ENCODE data around the gene PRKG1. TPM values are rescaled to one million over a fixed set of nuclear protein-coding genes. Genes with fewer than 3 reads are reported as not detected.

PRKG1 gene
- total RNA-seq, 1 donor from 2014 or later: not detected

- intact Hi-C loops (cut with micrococcal nuclease): no loop called here
These were observed 890.3 kb downstream of the PRKG1 start for GRCh38 chr10:51964630-51965029.

- intact Hi-C loops (cut with micrococcal nuclease): no loop called here
These were observed 891.2 kb downstream of the PRKG1 start for GRCh38 chr10:51965451-51965850.

- intact Hi-C loops (cut with micrococcal nuclease): no loop called here
These were observed 898.6 kb downstream of the PRKG1 start for GRCh38 chr10:51972733-51973346.

- intact Hi-C loops (cut with micrococcal nuclease): no loop called here
These were observed 906.5 kb downstream of the PRKG1 start for GRCh38 chr10:51980752-51981151.

- intact Hi-C loops (cut with micrococcal nuclease): no loop called here
These were observed 907.4 kb downstream of the PRKG1 start for GRCh38 chr10:51981731-51982130.

- intact Hi-C loops (cut with micrococcal nuclease): no loop called here
These were observed 909.2 kb downstream of the PRKG1 start for GRCh38 chr10:51983481-51983880.

- intact Hi-C loops (cut with micrococcal nuclease): no loop called here
These were observed 911.0 kb downstream of the PRKG1 start for GRCh38 chr10:51985336-51985735.

GRCh38 chr10:51986516-51986915 is 912.2 kb downstream of the PRKG1 start:
- intact Hi-C loops (cut with micrococcal nuclease): no loop called here

- intact Hi-C loops (cut with micrococcal nuclease): no loop called here
These were observed 919.2 kb downstream of the PRKG1 start for GRCh38 chr10:51993475-51993874.

GRCh38 chr10:51999096-51999495 is 924.8 kb downstream of the PRKG1 start:
- intact Hi-C loops (cut with micrococcal nuclease): no loop called here

- intact Hi-C loops (cut with micrococcal nuclease): loop anchor here (1.0 kb wide), 3 partner anchors 43 to 993 kb away; no protein-coding TSS in a partner anchor
These were observed 930.2 kb downstream of the PRKG1 start for GRCh38 chr10:52004342-52004949.

- intact Hi-C loops (cut with micrococcal nuclease): no loop called here
These were observed 932.8 kb downstream of the PRKG1 start for GRCh38 chr10:52007091-52007490.

GRCh38 chr10:52011118-52011517 is 936.8 kb downstream of the PRKG1 start:
- intact Hi-C loops (cut with micrococcal nuclease): no loop called here

GRCh38 chr10:52019077-52019555 is 944.8 kb downstream of the PRKG1 start:
- intact Hi-C loops (cut with micrococcal nuclease): no loop called here

- intact Hi-C loops (cut with micrococcal nuclease): no loop called here
These were observed 945.4 kb downstream of the PRKG1 start for GRCh38 chr10:52019656-52020055.

- intact Hi-C loops (cut with micrococcal nuclease): no loop called here
These were observed 945.9 kb downstream of the PRKG1 start for GRCh38 chr10:52020173-52020572.

GRCh38 chr10:52020702-52021101 is 946.4 kb downstream of the PRKG1 start:
- intact Hi-C loops (cut with micrococcal nuclease): no loop called here

- intact Hi-C loops (cut with micrococcal nuclease): no loop called here
These were observed 952.9 kb downstream of the PRKG1 start for GRCh38 chr10:52027055-52027705.

GRCh38 chr10:52028523-52028858 is 954.2 kb downstream of the PRKG1 start:
- intact Hi-C loops (cut with micrococcal nuclease): no loop called here

GRCh38 chr10:52029628-52030027 is 955.3 kb downstream of the PRKG1 start:
- intact Hi-C loops (cut with micrococcal nuclease): no loop called here

- intact Hi-C loops (cut with micrococcal nuclease): no loop called here
These were observed 955.9 kb downstream of the PRKG1 start for GRCh38 chr10:52030051-52030790.

- intact Hi-C loops (cut with micrococcal nuclease): no loop called here
These were observed 956.7 kb downstream of the PRKG1 start for GRCh38 chr10:52030975-52031374.

All from T-helper 1 cell treated with Interleukin-12 subunit alpha and Interleukin-12 subunit beta and Interleukin-4 antibody, amounts not matched to agents 30 ng/mL and 1 ng/mL, for 36 hours (primary cell).